Thyroid gland (tissue), 4 donors: ENCODE measurements around the gene PROKR1. TPM values are rescaled to one million over a fixed set of nuclear protein-coding genes. Genes with fewer than 3 reads are reported as not detected.

Source experiments
- DNase-seq, 2 donors: peaks; one replicate each; pipeline ENCODE4 v3.0.0-alpha.2; 2019
- H3K27ac ChIP-seq, 3 donors: fragments of 200-600 bp; sonication (generic); 1 replicate in 2 of 3; 2 replicates in 1 of 3; pipeline ENCODE4 v1.5.1; 2016 to 2019; ENCODE audit warnings: mild to moderate bottlenecking in 1 of 3, moderate library complexity in 1 of 3
- H3K27me3 ChIP-seq: fragments of 200-600 bp; sonication (generic); one replicate; pipeline ENCODE4 v1.5.1; 2019
- H3K36me3 ChIP-seq, 2 donors: fragments of 200-600 bp; sonication (generic); one replicate each; pipeline ENCODE4 v1.5.1; 2016 to 2019
- H3K4me1 ChIP-seq, 2 donors: fragments of 200-600 bp; sonication (generic); one replicate each; pipeline ENCODE4 v1.5.1; 2017 to 2019
- H3K4me3 ChIP-seq, 3 donors: fragments of 200-600 bp; sonication (generic); replicated peaks in 1 of 3; 1 replicate in 2 of 3; 2 replicates in 1 of 3; pipeline ENCODE4 v1.5.1; 2016; ENCODE audit warnings: mild to moderate bottlenecking in 1 of 3
- H3K9me3 ChIP-seq: fragments of 200-600 bp; sonication (generic); one replicate; pipeline ENCODE4 v1.5.1; 2017
- CTCF ChIP-seq, 6 experiments: fragments of 200-600 bp in 3 of 6; fragments of 450-650 bp in 3 of 6; sonication (generic) in 3 of 6; IDR thresholded peaks; one replicate each; pipeline ENCODE4 v1.5.1; 2016 to 2019; ENCODE audit warnings: antibody characterized with exemption in 6 of 6, mild to moderate bottlenecking in 2 of 6, inconsistent platforms in 1 of 6, moderate library complexity in 1 of 6
- POLR2A ChIP-seq, 2 donors: fragments of 450-650 bp; IDR thresholded peaks; one replicate each; pipeline ENCODE4 v1.6.1; 2017; ENCODE audit warnings: antibody characterized with exemption in 2 of 2, mild to moderate bottlenecking in 2 of 2, moderate library complexity in 1 of 2
- WGBS, 2 donors: methylation state at CpG; one replicate each; pipeline ENCODE4 v1.1.5; 2017; 5-methylcytosine and 5-hydroxymethylcytosine counted together
- intact Hi-C: fragments of 100-400 bp; cut with DNase I; formaldehyde crosslinking; loops from one replicate; pipeline ENCODE4 v1.15.1; 2023
- total RNA-seq, 4 donors: library from RNA; depleted of rRNA; stranded (reverse); fragments of >200 nt; gene quantifications; one replicate each; pipeline ENCODE4 v1.2.3, GENCODE V29; 2016

PROKR1 gene
- total RNA-seq, 4 donors from 2014 or later, result not detected

- TF ChIP-seq CTCF (IDR thresholded peaks at IDR 0.05) (no peak), POLR2A (IDR thresholded peaks at IDR 0.05) (no peak)
- intact Hi-C loops, result no loop called here
- no peak overlapping the region for H3K4me3 ChIP-seq
- H3K4me1 ChIP-seq, result no peaks in the 10 kb centered on the region
- no peak for DNase-seq
- WGBS, 2 donors, result 59 to 72% methylated on average over 3 of the region's 3 CpGs
- no peaks in the 10 kb centered on the region for H3K27me3 ChIP-seq
- no peak overlapping the region for H3K27ac ChIP-seq
- no peaks in the 10 kb centered on the region for H3K9me3 ChIP-seq
- H3K36me3 ChIP-seq, result no peaks in the 10 kb centered on the region
These were observed 6.3 kb upstream of the PROKR1 start for GRCh38 chr2:68637047-68637446.

GRCh38 chr2:68643874-68644485 is 601 bp downstream of the PROKR1 start:
- H3K9me3 ChIP-seq, result no peaks in the 10 kb centered on the region
- peaks cover 8 to 12% of the 10 kb centered on the region in 2 donors for H3K4me1 ChIP-seq
- no peaks in the 10 kb centered on the region for H3K36me3 ChIP-seq
- TF ChIP-seq POLR2A (IDR thresholded peaks at IDR 0.05), result no peak
- TF ChIP-seq CTCF (IDR thresholded peaks at IDR 0.05), result no peak
- no peak overlapping the region for H3K27ac ChIP-seq
- no peak for DNase-seq
- WGBS, 2 donors, result 18 to 24% methylated on average over 11 of the region's 17 CpGs
- H3K4me3 ChIP-seq, result peak overlapping the region in 1 of 3 donors; percentile 25
- H3K27me3 ChIP-seq, result peaks cover 13% of the 10 kb centered on the region
- intact Hi-C loops, result no loop called here

GRCh38 chr2:68645523-68645922 is 2.1 kb downstream of the PROKR1 start:
- peaks cover 13% of the 10 kb centered on the region for H3K27me3 ChIP-seq
- H3K36me3 ChIP-seq, result no peaks in the 10 kb centered on the region
- H3K27ac ChIP-seq, result no peak overlapping the region
- H3K4me3 ChIP-seq, result no peak overlapping the region
- intact Hi-C loops, result no loop called here
- H3K4me1 ChIP-seq, result peaks cover 8 to 12% of the 10 kb centered on the region in 2 donors
- H3K9me3 ChIP-seq, result no peaks in the 10 kb centered on the region
- TF ChIP-seq POLR2A (IDR thresholded peaks at IDR 0.05) (no peak), CTCF (IDR thresholded peaks at IDR 0.05) (no peak)
- DNase-seq, result no peak

- Histone ChIP-seq H3K27ac (no peak overlapping the region), H3K9me3 (no peaks in the 10 kb centered on the region), H3K4me3 (no peak overlapping the region), H3K27me3 (peaks cover 13% of the 10 kb centered on the region), H3K36me3 (no peaks in the 10 kb centered on the region), H3K4me1 (peaks cover 8 to 12% of the 10 kb centered on the region in 2 donors)
- 88 to 89% methylated on average over 3 of the region's 3 CpGs for WGBS, 2 donors
- TF ChIP-seq POLR2A (IDR thresholded peaks at IDR 0.05) (no peak), CTCF (IDR thresholded peaks at IDR 0.05) (no peak)
- DNase-seq, result no peak
- intact Hi-C loops, result no loop called here
These were observed 2.9 kb downstream of the PROKR1 start for GRCh38 chr2:68646303-68646702.

- H3K27ac ChIP-seq, result no peak overlapping the region
- intact Hi-C loops, result no loop called here
- no peak for TF ChIP-seq POLR2A (IDR thresholded peaks at IDR 0.05)
- no peak for TF ChIP-seq CTCF (IDR thresholded peaks at IDR 0.05)
- no peak overlapping the region for H3K4me3 ChIP-seq
- no peaks in the 10 kb centered on the region for H3K36me3 ChIP-seq
- 91 to 100% methylated on average over 1 of the region's 1 CpG for WGBS, 2 donors
- no peaks in the 10 kb centered on the region for H3K27me3 ChIP-seq
- no peak for DNase-seq
- no peaks in the 10 kb centered on the region for H3K9me3 ChIP-seq
- H3K4me1 ChIP-seq, result no peaks in the 10 kb centered on the region
These were observed 7.3 kb downstream of the PROKR1 start for GRCh38 chr2:68650645-68651044.
